ENCODE measurements around the gene TRIM56.
A peak's percentile ranks its signal among the peaks of the same experiment; 100 is the strongest.
"Not testable (repeated sequence)": the region's sequence is repeated elsewhere in the genome, so short reads cannot be mapped to it uniquely, and the experiment has no call there.

Gene TRIM56

GRCh38 chr7:101116898-101117297 is 31.6 kb downstream of the TRIM56 start:
- no peak for DNase-seq

GRCh38 chr7:101118856-101119255 is 33.6 kb downstream of the TRIM56 start:
- no peak for DNase-seq

- no peak for DNase-seq
These were observed 34.6 kb downstream of the TRIM56 start for GRCh38 chr7:101119876-101120275.

- no peak for DNase-seq
These were observed 35.0 kb downstream of the TRIM56 start for GRCh38 chr7:101120315-101120714.

- not testable (repeated sequence) for DNase-seq
These were observed 36.3 kb downstream of the TRIM56 start for GRCh38 chr7:101121631-101121990.

GRCh38 chr7:101121991-101122932 is 37.0 kb downstream of the TRIM56 start:
- DNase-seq = no peak

- DNase-seq = no peak
These were observed 37.8 kb downstream of the TRIM56 start for GRCh38 chr7:101122933-101123702.

GRCh38 chr7:101123703-101124068 is 38.4 kb downstream of the TRIM56 start:
- DNase-seq = no peak

GRCh38 chr7:101124376-101125056 is 39.2 kb downstream of the TRIM56 start:
- no peak for DNase-seq

GRCh38 chr7:101125989-101126650 is 40.8 kb downstream of the TRIM56 start:
- no peak for DNase-seq

- peak; percentile 35 for DNase-seq
These were observed 41.6 kb downstream of the TRIM56 start, which contains the start of gene SERPINE1 for GRCh38 chr7:101126651-101127459. Gene SERPINE1 (plus strand): TSS chr7:101127104. CDS start chr7:101128394, 1,290 bp downstream.

GRCh38 chr7:101127460-101128039 is 42.3 kb downstream of the TRIM56 start:
- DNase-seq = no peak

- DNase-seq = no peak
These were observed 43.0 kb downstream of the TRIM56 start for GRCh38 chr7:101128040-101128834.

- no peak for DNase-seq
These were observed 44.4 kb downstream of the TRIM56 start for GRCh38 chr7:101129603-101130117.

GRCh38 chr7:101132626-101133600 is 47.6 kb downstream of the TRIM56 start:
- not testable (repeated sequence) for DNase-seq

GRCh38 chr7:101133621-101134398 is 48.5 kb downstream of the TRIM56 start:
- DNase-seq = no peak

- no peak for DNase-seq
These were observed 49.2 kb downstream of the TRIM56 start for GRCh38 chr7:101134399-101134980.
